MV-4-11 (cell line): ENCODE measurements around the gene AMBP.

Experiments used
- DNase-seq: peaks from one replicate; lab custom pipeline; 2025; lab: John Stamatoyannopoulos, UW

AMBP gene

DNA sequence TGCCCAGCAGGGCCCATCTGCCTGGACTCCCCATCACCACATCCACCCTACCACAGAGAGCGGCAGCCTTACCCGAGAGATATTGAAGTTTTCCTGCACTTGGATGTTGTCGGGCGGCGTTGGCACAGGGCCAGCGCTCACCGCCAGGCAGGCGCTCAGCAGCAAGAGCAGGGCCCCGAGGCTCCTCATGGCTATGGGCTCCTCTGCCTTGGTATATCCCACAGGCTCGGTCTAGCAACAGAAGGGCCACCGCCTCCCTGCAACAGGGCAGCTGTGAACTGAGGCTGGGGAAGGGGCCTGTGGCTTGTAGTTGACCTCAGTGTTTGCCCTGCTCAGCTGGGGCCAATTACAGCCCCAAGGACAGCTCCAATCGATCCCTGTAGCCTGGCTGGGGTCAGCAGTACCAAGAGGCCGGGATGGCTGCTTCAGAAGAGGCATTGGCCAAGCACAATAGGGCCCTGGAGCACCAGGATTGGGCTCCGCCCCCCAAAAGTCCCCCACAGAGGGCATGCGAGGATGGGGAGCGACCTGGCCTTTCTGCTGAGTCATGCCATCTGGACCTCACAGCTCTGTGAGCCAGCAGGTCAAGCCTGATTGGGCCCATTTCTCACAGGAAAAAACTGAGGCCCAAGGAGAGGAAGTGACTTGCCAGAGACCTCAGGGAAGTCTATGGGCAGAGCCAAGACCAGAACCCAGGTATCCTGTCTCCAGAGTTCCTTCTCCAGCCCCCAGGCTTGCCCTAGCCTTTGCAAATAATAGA, at the start of gene AMBP:
Gene AMBP (minus strand): TSS at position 280 of the 760 bp plus-strand sequence. CDS start 91 bp downstream, at position 189.
- no peak for DNase-seq

DNA sequence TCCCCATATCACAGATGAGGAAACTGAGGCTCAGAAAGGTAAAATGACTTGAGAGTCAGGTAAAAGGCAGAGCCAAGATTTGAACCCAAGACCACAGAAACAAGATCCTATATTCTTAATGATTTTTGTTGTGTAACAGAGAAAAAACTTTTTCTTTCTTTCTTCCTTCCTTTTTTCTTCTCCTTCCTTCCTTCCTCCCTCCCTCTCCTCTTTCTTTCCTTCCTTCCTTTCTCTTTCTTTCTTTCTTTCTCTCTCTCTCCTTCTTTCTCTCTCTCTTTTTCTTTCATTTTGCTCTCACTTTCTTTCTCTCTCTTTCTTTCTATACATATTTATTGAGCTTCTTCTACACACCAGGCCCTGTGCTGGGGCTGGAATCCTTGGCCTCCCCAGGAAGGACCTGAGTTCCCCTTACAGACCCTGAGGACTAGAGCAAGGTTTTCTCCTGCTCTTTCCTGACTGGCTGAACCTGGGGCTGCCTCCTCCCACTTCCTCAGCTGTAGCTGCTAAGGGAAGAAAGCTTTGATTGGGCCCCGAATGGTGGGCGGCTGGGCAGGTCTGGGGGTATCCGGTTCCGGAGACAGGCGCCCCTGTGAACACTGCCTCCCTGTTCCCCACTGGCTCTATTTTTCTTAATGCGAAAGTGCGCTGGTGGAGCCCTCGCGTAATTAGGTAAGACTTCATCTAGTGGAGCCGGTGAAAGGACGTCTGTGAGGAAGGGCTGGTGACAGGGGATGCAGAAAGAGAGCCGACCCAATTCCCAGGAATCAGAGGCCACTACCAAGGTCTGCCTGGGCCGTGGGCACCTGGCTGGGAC, 48.4 kb upstream of the AMBP start:
- DNase-seq, result no peak

GRCh38 chr9:114125476-114126013, 47.4 kb upstream of the AMBP start:
- no peak for DNase-seq

DNA sequence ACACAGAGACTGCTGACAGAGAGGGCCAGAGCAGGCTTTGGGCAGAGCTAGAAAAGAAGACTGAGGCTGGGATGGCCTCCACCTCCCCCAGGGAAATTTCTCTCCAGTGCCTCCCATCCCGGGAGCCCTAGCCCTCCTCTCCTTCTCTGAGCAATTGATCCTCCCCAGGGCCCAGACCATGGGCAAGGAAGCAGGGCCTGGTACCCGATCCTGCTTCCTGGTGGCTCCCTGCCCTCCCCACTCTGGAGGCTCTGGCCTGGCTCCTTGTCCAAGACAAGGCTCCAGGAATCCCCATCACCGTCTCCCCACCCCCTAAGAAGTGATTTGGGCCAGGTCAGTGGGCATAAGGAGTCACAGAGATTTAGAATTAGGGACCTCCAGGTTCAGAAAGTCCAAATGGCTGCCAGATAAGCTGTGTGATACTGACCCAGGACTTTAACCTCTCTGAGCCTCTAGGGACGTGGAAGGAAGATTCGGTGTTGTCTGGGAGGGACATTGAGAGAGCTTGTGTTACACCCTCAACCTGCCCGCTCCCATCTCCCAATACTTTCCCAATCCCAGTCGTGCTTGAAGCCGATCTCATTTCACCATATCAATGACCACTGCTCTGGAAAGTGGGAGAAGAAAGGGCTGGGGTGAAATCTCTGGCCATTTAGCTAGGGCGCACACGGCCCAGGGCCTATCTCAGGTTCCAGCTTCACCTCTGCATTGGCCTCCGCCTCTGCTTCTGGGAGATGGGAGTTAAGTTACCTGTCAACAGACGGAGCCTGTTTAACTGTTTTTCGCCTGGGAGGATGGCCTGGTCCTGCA, 46.8 kb upstream of the AMBP start:
- DNase-seq, result no peak

DNA sequence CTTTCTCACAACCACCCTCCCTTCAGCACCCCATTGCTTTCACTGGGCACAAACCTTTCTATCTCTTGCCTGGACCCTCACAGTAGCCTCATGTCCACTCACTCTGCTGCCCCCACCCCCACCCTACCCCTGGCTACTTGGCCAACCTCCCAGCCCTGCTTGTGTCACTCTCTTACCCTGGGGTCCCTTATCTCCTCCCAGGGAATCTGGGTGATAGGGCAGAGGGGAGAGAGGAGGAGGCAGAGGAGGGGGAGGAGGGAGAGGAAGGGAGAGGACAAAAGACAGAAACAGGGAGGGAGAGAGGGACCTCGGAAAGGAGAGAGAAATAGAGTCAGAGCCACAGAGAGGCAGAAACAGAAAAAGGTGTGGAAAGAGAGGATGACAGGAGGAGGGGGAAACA, 46.0 kb upstream of the AMBP start:
- DNase-seq, result no peak

DNA sequence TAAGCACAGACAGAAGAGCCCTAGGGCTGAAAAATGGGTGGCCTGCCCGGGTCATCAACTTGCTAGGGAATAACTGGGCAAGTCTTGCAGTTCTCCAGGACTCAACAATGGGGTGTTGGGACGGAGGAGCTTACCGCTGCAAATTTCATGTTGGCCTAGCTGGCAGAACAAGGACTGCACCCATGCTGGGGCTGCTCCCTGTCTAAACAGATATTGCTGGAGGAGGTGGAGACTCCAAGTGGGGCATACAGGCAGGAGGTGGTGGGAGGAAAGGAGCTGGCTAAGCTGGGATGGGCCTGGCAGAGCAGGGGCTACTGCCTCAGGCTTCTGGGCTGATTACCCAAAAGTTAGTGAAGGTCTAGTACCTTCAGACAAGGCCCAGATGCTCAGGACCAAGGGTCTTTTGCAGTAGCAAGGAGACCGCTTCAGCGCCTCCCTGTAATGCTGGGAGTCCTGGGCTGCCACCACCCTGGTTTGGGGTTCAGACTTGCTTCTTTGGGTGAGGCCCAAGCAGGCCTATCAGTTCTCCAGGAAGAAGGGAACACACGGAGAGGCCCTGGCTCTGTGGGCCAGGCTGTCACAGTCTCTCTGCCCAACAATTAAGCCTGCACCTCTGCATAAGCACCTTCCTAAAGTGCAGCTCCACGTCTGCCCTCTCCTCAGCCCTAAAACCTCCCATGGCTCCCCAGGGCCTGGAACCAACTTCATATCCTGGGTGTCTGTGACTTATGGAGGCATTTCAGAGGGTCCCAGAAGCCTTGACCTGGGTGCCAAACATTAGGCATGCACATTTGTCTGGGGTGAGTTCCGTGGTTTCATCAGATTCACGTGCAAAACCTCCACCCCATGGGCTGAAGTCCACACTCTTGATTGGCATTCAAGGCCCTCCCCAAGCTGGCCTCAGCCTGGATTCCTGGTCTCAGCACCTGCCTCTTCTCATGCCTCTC, 45.2 kb upstream of the AMBP start:
- no peak for DNase-seq

DNA sequence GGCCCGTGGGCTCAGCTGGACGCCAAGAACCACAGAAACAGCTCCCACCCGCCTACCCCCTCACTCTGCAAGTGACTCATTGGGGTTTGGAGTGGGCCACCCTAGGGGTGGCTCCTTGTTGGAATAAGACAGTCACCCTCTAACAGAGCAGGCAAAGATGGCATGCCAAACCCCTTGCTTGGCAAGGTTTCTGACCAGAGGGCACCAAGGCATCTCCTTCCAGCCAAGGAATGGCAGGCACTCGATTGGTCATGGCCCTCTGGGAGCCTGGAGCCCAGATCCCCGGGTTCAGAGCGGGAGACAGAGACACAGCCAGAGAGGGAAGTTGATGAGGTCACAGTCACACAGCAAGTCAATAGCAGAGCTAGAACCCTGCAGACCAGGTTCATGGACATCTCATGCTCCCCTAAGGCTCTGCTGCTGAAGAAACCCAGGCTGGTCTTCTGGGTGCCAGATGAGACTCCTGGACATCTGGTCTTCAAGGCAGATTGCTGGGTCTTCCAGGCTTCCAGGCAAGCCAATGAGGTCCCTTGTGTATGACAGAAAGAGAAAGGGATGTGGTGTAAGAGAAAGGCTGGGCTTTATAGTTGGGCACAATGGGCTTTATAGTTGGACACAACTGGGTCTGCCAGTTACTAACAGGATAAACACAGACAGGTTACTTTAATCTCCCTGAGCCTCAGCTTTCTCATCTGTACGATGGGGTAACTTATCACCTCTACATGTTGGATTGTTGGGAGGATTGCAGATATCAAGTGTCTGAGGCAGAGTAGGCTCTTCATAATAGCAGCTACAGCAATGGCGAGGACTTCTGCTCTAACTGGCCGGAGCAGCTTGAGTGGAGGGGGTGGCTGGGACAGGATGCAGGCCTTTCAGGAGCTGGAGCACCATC, 44.3 kb upstream of the AMBP start:
- DNase-seq, result no peak

DNA sequence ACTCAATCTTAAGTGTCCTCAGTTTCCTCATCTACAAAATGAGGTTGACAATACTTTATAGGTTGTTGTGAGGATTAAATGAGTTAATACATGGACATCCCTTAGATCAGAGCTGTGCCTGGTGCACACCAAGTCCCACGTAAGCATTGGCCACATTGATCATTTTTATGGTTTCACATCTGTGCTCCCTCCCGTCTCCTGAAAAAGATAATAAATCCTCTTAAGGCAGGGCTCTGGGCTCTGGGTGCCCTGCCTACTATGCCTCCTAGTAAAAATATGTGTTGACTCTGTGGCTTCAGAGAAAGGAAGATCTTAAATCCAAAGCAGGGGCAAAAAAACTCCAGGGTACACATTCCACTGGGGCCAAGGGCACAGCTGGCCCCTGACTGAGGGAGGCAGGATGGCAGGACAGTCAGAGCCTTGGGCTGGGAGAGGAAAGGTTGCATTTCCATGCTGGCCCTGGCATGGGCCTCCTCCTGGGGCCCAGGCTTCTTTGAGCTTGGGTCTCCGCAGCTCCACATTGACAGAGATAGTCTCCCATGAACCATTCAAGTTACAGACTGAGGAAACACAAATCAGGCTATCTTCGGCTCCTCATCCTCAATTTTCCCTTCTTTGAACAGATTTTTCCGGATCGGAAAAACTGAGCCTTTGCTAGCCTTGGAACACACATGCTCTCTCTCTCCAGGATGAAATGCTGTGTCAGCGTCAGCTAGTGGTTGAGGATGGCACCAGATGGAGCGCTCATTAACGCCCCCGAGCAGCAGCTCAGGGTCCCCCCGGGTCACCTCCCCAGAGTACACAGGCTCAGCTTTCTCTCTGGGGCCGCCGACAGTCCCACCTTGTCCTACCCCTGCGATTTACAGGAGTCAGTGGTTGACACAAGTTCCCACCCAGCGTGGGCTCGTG, 43.4 kb upstream of the AMBP start:
- DNase-seq, result no peak

DNA sequence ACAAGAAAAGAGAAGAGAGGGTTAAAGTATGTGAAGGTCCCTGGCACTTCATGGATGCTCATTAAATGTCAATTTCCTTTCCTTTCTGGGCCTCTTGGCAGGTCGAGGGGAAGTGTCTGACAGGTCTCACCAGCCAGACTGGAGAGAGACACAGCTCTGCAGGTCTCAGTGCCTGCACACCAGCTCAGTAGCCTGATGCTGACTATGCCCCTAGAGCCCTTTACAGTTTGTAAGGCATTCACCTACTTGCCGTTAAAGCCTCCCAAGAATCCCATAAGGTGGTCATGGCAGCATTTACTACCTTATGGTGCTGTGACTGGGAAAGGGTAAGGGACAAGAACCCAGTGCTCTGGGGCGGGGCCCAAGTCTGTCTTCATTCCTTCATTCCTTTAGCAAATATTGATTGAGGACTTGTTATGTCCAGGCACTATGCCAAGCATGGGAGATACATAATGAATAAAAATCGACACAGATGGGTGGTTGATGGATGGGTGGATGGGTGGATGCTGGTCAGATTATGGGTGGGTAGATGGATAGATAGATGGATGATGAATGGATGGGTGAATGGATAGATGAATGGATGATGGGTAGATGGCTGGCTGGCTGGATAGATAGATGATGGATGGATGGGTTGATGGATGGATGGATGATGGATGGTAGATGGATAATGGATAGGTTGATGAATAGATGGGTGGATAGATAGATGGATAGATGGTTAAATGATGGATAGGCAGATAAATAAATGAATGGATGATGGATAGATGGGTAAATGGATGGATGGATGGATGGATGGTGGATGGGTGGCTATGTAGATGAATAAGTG, 42.3 kb upstream of the AMBP start:
- no peak for DNase-seq

- DNase-seq, result no peak
Observed at GRCh38 chr9:114119242-114120191, 41.4 kb upstream of the AMBP start.

DNA sequence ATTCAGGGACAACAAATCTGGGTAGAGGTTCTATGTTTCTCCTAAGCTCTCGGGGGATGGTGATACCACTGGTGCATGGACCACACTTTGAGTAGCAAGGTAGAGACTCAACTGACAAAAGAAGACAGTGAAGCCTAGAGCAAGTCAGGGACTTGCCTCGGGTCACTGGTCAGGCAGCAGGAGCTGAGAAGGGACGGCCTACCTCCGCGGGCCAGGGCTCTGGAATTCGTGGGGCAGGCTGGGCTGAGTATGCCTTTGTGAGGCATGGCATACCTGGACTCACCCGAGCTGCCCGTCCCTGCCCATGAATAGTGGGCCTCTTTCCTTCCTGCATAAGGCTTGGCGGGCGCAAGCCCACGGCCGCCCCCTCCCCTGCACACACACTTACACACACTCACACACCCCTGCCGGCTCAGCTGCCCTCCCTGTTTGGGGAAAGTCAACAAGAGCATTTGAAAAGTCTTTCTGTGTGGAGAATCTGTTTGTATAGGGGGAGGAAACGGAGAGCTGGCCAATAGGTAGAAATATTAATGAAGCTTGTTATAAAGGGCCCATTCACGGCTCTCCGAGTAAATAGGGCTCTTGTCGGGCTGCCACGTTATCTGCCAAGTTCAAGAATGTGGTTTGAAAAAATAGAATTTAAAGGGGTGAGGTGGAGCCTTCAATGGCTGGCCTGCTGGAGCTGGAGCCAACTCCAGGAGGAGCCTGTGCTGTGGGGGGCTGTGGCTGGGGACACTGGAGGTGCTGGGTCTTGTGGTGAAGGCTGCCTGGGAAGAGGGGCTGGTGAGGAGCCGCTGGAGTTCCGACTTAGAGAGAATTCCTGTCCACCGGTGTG, 40.1 kb upstream of the AMBP start:
- DNase-seq, result no peak

DNA sequence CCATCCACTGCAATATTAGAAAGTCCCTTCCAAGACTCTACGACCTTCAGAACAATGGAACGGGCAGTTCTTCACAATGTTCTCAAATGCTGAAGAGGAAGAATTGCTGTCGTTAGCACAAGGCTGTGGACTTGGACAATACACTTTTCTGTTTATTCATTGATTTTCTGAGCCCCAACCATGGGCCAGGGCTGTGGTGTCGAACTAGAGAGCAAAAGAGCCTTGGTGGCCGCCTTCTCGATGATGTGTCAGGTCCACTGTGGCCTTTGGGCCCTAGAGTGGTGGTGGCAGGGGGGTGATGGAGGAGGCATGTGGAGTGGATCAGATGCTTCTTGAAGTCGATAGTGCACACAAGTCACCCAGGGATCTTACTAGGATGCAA, 39.5 kb upstream of the AMBP start:
- no peak for DNase-seq

- no peak for DNase-seq
Observed at GRCh38 chr9:114116126-114116747, 38.1 kb upstream of the AMBP start.

DNA sequence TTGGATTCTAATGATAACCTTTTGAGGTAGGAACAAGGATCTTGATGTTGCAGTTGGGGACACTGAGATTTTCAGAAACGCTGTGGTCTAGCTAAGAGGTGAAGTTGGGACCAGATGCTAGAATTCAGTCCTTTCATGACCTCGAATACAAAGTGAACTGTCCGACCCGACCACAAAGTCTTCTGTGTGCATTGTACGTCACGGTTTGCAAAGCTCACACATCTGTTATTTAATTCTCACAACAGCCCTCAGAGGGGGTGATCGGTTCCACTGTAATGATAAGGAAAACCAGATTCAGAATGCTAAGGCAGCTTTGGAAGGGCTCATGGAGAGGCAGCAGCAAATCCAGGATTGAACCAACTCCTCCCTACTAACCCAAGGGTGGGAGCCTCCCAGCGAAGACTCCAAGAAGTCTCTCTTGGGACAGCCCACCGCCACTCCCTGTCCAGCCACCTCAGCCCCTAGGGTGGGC, 37.6 kb upstream of the AMBP start:
- no peak for DNase-seq

DNA sequence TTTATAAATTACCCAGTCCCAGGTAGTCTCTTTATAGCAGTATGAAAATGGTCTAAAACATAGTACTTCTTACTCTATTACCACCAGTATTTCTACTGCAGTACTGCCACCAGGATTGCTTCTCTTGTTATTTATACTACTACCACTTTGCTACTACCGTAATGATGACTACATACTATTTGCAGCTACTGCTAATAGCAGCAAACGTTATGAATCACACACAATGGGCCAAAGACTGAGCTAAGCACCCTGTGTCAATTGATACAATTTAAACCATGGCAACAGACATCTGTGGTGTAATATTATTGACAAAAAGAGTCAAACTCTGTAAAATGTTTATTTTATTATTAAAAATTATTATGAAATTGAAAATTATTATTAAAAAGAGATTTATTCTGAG, 36.3 kb upstream of the AMBP start:
- no peak for DNase-seq
